Measurements from ENCODE around the gene RBM15.

DNA sequence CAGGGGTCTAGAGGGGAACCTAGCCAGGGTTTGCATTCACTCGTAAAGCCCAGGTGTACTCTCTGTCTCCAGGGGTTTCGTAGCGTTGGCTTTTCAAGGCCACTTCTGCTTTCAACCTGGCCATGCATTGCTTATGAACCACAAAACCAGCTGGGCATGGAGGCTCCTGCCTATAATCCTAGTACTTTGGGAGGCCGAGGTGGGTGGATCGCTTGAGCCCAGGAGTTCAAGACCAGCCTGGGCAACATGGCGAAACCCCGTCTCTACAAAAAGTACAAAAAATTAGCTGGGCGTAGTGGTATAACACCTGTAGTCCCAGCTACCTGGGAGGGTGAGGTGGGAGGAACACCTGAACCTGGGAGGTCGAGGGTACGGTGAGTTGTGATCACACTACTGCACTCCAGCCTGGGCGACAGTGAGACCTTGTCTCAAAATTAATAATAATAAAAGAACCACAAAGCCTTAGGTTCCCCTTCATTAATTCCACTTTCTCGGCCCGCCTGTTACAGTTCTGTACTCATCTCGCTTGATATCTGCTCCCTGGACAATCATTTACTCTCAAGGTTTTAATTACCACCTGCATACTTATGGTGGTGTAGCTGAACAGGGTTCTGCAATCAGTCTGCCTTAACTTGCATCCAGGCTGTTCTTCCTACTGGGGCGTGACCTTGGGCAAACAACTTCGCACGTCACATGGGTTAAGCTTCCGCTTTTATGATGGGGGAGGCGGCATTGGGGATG is 45.6 kb downstream of the RBM15 start:
- TF ChIP-seq ZNF331 (CRISPR knock-in tag; IDR thresholded peaks at IDR 0.05; ENCODE audit: low read depth) (no peak), EZH2phosphoT487 (IDR thresholded peaks at IDR 0.05; ENCODE audit: unreplicated experiment) (no peak), EZH2 (IDR thresholded peaks at IDR 0.05; ENCODE audit: low read depth, unreplicated experiment) (no peak), ZNF114 (CRISPR knock-in tag; IDR thresholded peaks at IDR 0.05) (no peak), POLR2AphosphoS5 (IDR thresholded peaks at IDR 0.05; ENCODE audit: low read depth) (no peak), STAT1 (IDR thresholded peaks at IDR 0.05; ENCODE audit: unreplicated experiment) (no peak), JUNB (IDR thresholded peaks at IDR 0.05; ENCODE audit: unreplicated experiment) (no peak)
- TF ChIP-seq, protein P1, sequence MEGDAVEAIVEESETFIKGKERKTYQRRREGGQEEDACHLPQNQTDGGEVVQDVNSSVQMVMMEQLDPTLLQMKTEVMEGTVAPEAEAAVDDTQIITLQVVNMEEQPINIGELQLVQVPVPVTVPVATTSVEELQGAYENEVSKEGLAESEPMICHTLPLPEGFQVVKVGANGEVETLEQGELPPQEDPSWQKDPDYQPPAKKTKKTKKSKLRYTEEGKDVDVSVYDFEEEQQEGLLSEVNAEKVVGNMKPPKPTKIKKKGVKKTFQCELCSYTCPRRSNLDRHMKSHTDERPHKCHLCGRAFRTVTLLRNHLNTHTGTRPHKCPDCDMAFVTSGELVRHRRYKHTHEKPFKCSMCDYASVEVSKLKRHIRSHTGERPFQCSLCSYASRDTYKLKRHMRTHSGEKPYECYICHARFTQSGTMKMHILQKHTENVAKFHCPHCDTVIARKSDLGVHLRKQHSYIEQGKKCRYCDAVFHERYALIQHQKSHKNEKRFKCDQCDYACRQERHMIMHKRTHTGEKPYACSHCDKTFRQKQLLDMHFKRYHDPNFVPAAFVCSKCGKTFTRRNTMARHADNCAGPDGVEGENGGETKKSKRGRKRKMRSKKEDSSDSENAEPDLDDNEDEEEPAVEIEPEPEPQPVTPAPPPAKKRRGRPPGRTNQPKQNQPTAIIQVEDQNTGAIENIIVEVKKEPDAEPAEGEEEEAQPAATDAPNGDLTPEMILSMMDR (conservative IDR thresholded peaks at IDR 0.05; ENCODE audit: low read depth in 2 of 2) = no peak
- TF ChIP-seq, protein P2, sequence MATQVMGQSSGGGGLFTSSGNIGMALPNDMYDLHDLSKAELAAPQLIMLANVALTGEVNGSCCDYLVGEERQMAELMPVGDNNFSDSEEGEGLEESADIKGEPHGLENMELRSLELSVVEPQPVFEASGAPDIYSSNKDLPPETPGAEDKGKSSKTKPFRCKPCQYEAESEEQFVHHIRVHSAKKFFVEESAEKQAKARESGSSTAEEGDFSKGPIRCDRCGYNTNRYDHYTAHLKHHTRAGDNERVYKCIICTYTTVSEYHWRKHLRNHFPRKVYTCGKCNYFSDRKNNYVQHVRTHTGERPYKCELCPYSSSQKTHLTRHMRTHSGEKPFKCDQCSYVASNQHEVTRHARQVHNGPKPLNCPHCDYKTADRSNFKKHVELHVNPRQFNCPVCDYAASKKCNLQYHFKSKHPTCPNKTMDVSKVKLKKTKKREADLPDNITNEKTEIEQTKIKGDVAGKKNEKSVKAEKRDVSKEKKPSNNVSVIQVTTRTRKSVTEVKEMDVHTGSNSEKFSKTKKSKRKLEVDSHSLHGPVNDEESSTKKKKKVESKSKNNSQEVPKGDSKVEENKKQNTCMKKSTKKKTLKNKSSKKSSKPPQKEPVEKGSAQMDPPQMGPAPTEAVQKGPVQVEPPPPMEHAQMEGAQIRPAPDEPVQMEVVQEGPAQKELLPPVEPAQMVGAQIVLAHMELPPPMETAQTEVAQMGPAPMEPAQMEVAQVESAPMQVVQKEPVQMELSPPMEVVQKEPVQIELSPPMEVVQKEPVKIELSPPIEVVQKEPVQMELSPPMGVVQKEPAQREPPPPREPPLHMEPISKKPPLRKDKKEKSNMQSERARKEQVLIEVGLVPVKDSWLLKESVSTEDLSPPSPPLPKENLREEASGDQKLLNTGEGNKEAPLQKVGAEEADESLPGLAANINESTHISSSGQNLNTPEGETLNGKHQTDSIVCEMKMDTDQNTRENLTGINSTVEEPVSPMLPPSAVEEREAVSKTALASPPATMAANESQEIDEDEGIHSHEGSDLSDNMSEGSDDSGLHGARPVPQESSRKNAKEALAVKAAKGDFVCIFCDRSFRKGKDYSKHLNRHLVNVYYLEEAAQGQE (IDR thresholded peaks at IDR 0.05; ENCODE audit: unreplicated experiment) = no peak
